ENCODE measurements around the gene HOXA13. TPM values are rescaled to one million over a fixed set of nuclear protein-coding genes. Genes with fewer than 3 reads are reported as not detected.

Gene HOXA13
- polyA plus RNA-seq, 1 donor from 2014 or later, result not detected

- TF ChIP-seq POLR2AphosphoS5 (IDR thresholded peaks at IDR 0.05) (peak; percentile 63), SMC3 (conservative IDR thresholded peaks at IDR 0.05; ENCODE audit: poor library complexity) (no peak)
Measured at GRCh38 chr7:27202018-27202861, 2.3 kb upstream of the HOXA13 start.

DNA sequence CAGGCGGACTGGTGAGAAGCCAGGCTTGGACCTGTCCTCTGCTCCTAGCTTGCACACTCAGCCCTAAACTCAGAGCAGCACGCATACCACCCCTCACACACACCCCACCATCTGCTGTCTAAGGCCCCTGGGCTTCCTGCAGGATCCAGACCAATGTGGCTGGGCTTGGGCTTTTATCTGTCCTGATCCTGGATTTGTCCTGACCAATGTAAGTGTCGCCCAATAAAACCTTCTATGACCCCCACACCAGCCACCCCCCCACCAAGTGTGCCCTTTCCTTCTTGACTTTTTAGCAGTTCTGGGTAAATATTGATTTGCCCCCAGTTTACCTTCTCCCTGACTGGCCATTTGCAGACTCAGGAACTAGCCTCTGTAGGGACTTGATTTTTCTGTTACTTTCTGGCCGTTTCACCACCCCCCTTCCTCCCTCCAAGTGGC lies 1.7 kb upstream of the HOXA13 start:
- Histone ChIP-seq H3K79me2 (replicated peaks; ENCODE audit: insufficient read depth, low read length) (no peaks in the 10 kb centered on the region), H4K20me1 (ENCODE audit: insufficient read depth) (no peaks in the 10 kb centered on the region), H3K4me2 (ENCODE audit: low read length) (no peak overlapping the region), H3K36me3 (ENCODE audit: insufficient read depth, low read length) (no peaks in the 10 kb centered on the region), H3K27me3 (ENCODE audit: insufficient read depth, low read depth, low read length) (peaks cover 93% of the 10 kb centered on the region), H3K9me3 (ENCODE audit: low read length) (no peaks in the 10 kb centered on the region), H3F3A (ENCODE audit: insufficient read depth, low read length, poor library complexity, severe bottlenecking) (no peaks in the 10 kb centered on the region), H3K9me2 (ENCODE audit: insufficient read depth, low read length) (no peaks in the 10 kb centered on the region), H2AFZ (ENCODE audit: low read depth, low read length) (no peak overlapping the region), H3K9ac (ENCODE audit: low read length) (no peak overlapping the region), H3K27ac (ENCODE audit: low read length) (no peak overlapping the region), H3K4me3 (ENCODE audit: low read length) (no peak overlapping the region)
- TF ChIP-seq EZH2 (IDR thresholded peaks at IDR 0.05; ENCODE audit: borderline replicate concordance, insufficient read depth, low read length, poor library complexity, severe bottlenecking), result no peak
- TF ChIP-seq, protein P1, sequence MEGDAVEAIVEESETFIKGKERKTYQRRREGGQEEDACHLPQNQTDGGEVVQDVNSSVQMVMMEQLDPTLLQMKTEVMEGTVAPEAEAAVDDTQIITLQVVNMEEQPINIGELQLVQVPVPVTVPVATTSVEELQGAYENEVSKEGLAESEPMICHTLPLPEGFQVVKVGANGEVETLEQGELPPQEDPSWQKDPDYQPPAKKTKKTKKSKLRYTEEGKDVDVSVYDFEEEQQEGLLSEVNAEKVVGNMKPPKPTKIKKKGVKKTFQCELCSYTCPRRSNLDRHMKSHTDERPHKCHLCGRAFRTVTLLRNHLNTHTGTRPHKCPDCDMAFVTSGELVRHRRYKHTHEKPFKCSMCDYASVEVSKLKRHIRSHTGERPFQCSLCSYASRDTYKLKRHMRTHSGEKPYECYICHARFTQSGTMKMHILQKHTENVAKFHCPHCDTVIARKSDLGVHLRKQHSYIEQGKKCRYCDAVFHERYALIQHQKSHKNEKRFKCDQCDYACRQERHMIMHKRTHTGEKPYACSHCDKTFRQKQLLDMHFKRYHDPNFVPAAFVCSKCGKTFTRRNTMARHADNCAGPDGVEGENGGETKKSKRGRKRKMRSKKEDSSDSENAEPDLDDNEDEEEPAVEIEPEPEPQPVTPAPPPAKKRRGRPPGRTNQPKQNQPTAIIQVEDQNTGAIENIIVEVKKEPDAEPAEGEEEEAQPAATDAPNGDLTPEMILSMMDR (IDR thresholded peaks at IDR 0.05; ENCODE audit: poor library complexity, severe bottlenecking), result no peak
- TF ChIP-seq REST (IDR thresholded peaks at IDR 0.05; ENCODE audit: borderline replicate concordance), result no peak
- no peak for TF ChIP-seq TAF1 (IDR thresholded peaks at IDR 0.05; ENCODE audit: low read depth)
- no peak for TF ChIP-seq MXI1 (conservative IDR thresholded peaks at IDR 0.05; ENCODE audit: poor library complexity, severe bottlenecking)
- TF ChIP-seq EP300 (conservative IDR thresholded peaks at IDR 0.05; ENCODE audit: poor library complexity, severe bottlenecking), result no peak
- no peak for TF ChIP-seq RAD21 (conservative IDR thresholded peaks at IDR 0.05)
- TF ChIP-seq POLR2AphosphoS5 (IDR thresholded peaks at IDR 0.05), result no peak
- TF ChIP-seq SMC3 (conservative IDR thresholded peaks at IDR 0.05; ENCODE audit: poor library complexity), result no peak

More at GRCh38 chr7:27202018-27202861, 2.3 kb upstream of the HOXA13 start:
- H3K36me3 ChIP-seq (ENCODE audit: insufficient read depth, low read length), result no peaks in the 10 kb centered on the region
- no peaks in the 10 kb centered on the region for H3K9me3 ChIP-seq (ENCODE audit: low read length)
- no peaks in the 10 kb centered on the region for H3K79me2 ChIP-seq (replicated peaks; ENCODE audit: insufficient read depth, low read length)
- no peak overlapping the region for H3K4me3 ChIP-seq (ENCODE audit: low read length)
- H3K9me2 ChIP-seq (ENCODE audit: insufficient read depth, low read length), result no peaks in the 10 kb centered on the region
- no peak overlapping the region for H2AFZ ChIP-seq (ENCODE audit: low read depth, low read length)
- H3K9ac ChIP-seq (ENCODE audit: low read length), result no peak overlapping the region
- H3K27ac ChIP-seq (ENCODE audit: low read length), result no peak overlapping the region
- H3F3A ChIP-seq (ENCODE audit: insufficient read depth, low read length, poor library complexity, severe bottlenecking), result no peaks in the 10 kb centered on the region
- no peaks in the 10 kb centered on the region for H4K20me1 ChIP-seq (ENCODE audit: insufficient read depth)
- H3K4me2 ChIP-seq (ENCODE audit: low read length), result no peak overlapping the region
- H3K27me3 ChIP-seq (ENCODE audit: insufficient read depth, low read depth, low read length), result peaks cover 93% of the 10 kb centered on the region

Data from neural cell (in vitro differentiated cells).